ENCODE measurements around the gene PRKCB.
A peak's percentile ranks its signal among the peaks of the same experiment; 100 is the strongest.

The PRKCB gene

DNA sequence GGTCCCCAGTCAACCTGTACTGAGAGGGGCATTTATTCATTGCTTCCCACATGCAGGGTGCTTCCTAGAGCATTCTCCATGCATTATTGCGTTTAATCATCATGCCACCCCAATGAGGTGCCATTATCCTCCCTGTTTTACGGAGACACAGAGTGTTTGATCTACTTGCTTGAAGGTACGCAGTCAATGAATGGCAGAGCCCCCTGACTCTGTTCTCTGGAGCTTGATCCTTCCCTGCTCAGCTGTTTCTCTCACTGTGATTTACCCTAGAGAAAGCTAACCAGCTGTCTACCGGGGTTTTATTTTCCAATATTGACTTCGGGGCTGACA is 117.2 kb downstream of the PRKCB start:
- DNase-seq = no peak

DNA sequence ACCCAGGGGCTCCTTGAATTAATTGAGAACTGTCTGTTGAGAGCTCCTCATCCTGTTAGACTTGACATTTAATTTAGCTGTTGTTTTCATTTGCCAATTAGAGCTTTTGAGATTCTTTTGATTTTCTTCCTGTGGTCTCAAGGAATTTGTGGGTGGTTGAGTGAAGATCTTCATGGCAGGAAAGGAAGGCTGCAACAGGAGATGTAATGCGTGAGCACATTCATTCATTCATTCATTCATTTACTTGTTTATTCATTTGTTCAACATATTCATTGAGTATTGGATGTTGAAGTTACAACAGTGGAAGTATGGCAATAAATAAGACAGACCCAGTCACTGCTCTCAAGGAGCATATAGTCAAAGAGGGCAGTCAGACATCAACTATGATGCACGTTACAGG is 117.7 kb downstream of the PRKCB start:
- in situ Hi-C loops (cut with MboI; ENCODE audit: low pct_unique_long_range_greater_than_20kb, low sequenced_read_pairs) = no loop called here

More for the DNA sequence above, 117.2 kb downstream of the PRKCB start:
- in situ Hi-C loops (cut with MboI; ENCODE audit: low pct_unique_long_range_greater_than_20kb, low sequenced_read_pairs) = no loop called here

DNA sequence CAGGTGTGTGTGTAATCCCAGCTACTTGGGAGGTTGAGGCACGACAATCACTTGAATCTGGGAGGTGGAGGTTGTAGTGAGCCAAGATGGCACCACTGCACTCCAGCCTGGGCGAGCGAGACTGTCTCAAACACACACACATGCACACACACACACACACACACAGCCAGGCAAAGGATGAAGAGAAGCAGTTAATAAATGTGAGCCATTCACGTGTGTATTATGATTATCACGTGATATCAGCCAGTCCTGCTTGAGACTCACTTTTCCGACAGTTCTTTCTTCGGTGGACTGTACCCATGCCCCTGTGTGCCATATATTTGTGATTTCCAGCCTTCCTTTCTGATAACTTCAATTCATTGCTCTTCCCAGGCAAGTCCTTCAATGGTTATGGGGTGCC is 119.3 kb downstream of the PRKCB start:
- in situ Hi-C loops (cut with MboI; ENCODE audit: low pct_unique_long_range_greater_than_20kb, low sequenced_read_pairs) = no loop called here
- no peak for DNase-seq

More for the DNA sequence above, 117.7 kb downstream of the PRKCB start:
- DNase-seq = no peak

DNA sequence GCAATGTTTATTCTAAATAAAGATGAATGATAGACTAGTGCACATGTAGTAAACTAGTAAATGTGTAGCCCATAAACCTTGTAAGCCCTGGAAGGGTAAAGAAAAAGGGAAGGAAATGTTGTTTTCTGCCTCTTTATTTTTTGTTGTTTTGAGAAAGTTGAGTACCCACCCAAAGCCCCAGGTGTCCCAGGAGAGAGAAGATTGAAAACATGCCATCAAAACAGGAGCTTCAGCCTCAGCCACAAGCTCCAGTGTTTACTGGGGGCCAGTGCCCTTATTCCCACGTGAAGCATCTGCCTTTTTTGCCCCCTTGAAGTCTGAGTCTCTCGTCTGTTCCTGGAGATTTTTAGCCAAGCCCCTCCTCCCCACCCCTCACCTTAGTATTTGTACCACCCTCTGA is 121.5 kb downstream of the PRKCB start:
- no peak for DNase-seq
- in situ Hi-C loops (cut with MboI; ENCODE audit: low pct_unique_long_range_greater_than_20kb, low sequenced_read_pairs) = no loop called here

DNA sequence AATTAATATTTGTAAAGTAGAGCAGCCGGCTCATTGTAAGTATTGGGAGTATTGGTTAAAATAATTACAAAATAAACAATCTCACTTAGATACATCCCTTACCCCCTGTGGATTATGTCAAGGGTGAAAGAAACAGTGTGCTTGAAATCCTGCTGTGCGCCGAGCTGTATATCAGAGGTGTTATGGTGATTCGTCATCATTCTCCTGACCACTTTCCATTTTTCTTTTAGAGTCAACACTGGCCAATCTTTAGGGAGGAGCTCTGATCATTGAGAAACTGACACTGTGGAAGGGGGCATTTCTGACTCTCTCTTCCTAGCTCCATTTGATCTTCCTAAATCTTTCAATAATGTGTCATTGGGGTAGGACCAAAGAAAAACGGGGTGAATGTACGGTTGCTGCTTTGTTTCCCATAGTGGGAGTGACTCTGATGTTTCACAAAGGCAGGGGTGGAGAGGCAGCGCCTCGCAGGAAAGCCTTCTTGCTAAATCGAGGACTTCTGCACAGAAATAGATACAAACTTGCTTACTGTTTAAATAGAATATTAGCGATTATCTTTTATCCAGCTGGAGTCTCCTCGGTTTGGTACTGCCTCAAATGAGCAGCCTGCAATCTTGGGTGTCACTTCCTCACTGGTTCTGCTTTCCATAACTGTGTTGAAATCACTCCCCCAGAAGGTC is 123.4 kb downstream of the PRKCB start:
- in situ Hi-C loops (cut with MboI; ENCODE audit: low pct_unique_long_range_greater_than_20kb, low sequenced_read_pairs) = no loop called here
- DNase-seq = peak; percentile 56

DNA sequence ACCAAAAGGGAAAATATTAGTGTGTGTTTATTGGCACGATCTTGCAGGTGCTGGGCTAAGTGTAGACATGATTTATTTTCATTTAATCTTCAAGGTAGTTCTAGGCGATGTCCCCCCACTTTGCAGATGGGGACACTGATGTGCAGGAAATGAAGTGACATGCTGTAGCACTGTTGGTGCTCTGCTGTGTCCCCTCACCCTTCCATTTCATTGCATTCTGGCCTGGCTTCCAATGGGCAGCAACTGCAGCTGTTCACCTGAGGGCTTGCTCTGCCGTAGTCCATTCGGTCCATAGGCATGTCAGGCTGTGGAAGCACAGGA is 123.9 kb downstream of the PRKCB start:
- DNase-seq = no peak
- in situ Hi-C loops (cut with MboI; ENCODE audit: low pct_unique_long_range_greater_than_20kb, low sequenced_read_pairs) = no loop called here

DNA sequence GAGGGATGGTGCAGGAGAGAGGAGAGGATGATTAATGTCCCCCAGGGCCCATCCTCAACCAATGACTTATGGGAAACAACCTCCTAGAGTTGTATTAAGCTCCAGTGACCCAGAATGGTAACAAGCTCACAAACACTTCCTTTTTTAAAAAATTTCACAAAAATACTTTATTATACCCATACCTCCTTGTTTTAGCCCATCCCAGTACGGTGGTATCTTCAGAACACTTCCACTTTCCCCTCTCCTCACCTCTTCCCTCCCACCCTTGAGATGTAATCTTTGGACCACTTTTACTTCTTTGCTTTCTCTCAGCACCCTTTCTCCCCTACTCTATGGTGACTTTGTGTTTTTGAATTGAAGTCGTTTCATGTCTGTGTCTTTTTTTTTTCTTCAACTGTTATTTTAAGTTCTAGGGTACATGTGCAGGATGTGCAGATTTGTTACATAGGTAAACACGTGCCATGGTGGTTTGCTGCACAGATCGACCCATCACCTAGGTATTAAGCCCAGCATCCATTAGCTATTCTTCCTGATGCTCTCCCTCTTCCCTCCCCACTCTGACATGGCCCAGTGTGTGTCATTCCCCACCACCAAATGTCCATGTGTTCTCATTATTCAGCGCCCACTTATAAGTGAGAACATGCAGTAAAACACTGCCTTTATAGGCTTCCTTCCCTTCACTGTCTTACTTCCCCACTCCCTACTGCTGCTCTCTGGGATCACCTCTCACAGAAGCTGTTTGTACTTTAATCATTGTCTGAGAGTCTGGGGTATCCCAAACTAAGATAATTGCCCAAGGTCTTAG is 124.5 kb downstream of the PRKCB start:
- in situ Hi-C loops (cut with MboI; ENCODE audit: low pct_unique_long_range_greater_than_20kb, low sequenced_read_pairs) = no loop called here
- DNase-seq = no peak

DNA sequence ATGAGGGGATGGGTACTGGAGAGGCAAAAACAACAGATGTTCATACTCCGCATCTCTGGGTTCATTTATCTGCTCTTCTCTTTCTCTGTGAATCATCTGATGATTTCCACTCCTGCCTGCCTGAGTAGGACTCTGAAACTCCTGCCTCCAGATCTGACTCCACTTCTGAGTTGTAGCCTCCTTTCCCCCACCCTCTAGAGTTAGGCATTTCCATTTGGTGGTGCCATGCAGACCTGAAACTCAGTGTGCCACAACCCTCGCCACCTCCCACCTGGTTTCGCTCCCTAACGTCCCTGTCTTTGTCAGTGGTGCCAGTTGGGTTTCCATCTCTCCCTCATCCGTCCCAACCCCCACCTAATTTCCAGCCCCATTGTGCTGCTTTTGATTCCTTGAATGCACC is 126.2 kb downstream of the PRKCB start:
- in situ Hi-C loops (cut with MboI; ENCODE audit: low pct_unique_long_range_greater_than_20kb, low sequenced_read_pairs) = no loop called here
- no peak for DNase-seq

DNA sequence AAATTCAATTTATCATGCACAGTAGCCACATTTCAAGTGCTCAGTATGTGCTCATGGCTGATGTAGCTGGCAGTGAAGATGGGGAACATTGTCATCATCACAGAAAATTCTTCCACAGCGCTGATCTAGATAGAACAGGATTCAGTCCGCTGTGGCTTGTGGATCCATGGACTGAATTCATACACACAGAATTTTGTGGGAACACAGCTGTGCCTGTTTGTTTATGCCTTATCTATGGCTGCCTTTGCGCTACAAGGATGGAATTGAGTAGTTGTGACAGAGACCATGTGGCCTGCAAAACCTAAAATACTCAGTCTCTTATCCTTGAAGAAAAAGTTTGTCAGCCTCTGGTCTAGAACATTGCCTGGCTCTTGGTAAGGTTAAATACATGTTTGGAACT is 128.4 kb downstream of the PRKCB start:
- in situ Hi-C loops (cut with MboI; ENCODE audit: low pct_unique_long_range_greater_than_20kb, low sequenced_read_pairs) = no loop called here
- no peak for DNase-seq

DNA sequence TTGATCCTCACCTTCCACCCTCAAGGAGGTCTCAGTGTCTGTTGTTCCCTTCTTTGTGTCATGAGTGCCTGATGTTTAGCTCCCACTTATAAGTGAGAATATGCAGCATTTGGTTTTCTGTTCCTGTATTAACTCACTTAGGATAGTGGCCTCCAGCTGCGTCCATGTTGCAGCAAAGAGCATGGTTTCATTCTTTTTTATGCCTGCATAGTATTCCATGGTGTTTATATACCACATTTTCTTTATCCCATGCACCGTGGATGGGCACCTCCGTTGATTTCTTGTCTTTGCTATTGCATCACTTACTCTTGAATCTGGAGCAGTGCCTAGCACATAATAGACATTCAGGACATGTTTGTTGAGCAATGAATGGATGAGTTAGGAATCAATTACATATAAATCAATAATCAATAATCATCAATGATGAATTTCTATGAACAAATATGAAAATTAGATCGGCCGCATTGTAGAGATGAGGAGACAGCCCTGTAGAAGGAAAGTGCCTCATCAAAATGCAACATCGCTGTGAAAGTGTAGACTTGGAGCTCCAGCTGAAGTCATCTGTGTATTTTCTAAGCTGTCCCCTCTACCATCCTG is 129.5 kb downstream of the PRKCB start:
- in situ Hi-C loops (cut with MboI; ENCODE audit: low pct_unique_long_range_greater_than_20kb, low sequenced_read_pairs) = no loop called here
- DNase-seq = no peak

DNA sequence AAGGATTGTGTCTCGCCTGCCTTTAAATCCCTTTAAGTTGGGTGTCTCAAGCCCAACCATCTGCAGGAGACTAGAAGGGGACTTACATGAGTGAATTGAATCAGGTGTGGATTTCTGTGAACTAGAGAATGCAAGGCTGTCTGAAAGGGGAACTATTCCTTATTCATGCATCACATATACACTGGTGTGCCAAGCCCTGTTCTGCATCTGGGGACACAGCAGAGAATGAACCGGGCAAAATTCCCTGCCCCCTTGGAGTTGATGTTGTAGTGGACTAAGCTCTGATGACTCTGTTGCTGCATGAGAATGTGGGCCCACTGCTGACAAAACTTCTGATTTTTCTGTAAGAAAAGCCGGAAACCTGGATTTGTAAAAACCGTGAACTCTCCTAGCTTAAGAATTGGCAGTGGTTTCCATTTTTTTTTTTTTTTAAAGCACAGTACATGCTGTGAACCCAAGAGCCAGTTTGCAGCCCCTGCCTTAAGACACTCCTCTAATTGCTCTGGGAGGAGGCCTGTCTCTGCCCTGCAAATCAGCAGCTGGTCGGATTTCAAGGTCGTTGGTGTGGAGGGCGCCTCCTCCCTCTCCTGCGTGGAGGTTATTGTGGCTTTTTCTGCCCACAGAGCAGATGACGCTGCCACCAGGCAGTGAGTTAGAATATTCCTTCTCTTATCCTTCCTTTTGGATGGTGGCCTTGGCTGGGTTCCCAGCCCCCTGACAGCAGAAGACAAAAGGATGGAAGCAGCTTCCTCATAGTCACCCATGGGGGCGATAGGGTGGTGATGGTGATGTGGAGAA is 131.0 kb downstream of the PRKCB start:
- in situ Hi-C loops (cut with MboI; ENCODE audit: low pct_unique_long_range_greater_than_20kb, low sequenced_read_pairs) = no loop called here
- DNase-seq = peak; percentile 84

DNA sequence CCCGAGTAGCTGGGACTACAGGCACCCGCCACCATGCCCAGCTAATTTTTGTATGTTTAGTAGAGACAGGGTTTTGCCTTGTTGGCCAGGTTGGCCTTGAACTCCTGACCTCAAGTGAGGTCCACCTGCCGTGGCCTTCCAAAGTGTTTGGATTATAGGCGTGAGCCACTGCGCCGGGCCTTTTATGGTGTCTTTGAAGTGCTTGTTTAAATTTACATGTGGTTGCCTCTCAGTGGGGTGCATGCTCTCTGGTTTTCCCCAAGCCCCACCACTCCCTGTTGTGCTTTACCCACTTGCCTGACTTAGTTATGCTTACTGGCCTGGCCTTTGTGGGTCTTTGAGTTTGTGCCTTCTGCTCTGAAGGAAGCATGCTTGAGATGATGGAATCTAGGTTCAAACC is 132.0 kb downstream of the PRKCB start:
- DNase-seq = no peak
- in situ Hi-C loops (cut with MboI; ENCODE audit: low pct_unique_long_range_greater_than_20kb, low sequenced_read_pairs) = no loop called here

DNA sequence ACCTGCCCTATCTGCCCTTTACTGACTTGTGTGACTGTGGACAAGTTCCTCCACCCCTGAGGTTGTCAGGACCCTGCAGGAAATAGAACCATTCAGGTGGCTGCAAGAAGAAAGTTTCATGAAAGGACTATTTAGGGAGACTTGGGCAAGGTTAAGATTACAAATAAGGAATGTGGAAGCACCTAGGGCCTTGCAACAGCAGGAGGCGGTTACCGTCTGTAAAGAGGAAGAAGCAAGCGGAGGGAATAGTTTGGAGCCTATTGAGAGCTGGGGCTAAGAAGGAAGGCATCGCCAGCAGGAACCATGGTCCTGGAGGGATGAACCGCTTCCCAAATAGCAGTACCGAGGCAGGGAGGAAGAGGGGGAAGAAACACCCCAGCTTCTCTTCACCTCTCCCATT is 132.4 kb downstream of the PRKCB start:
- DNase-seq = peak; percentile 25
- in situ Hi-C loops (cut with MboI; ENCODE audit: low pct_unique_long_range_greater_than_20kb, low sequenced_read_pairs) = no loop called here

DNA sequence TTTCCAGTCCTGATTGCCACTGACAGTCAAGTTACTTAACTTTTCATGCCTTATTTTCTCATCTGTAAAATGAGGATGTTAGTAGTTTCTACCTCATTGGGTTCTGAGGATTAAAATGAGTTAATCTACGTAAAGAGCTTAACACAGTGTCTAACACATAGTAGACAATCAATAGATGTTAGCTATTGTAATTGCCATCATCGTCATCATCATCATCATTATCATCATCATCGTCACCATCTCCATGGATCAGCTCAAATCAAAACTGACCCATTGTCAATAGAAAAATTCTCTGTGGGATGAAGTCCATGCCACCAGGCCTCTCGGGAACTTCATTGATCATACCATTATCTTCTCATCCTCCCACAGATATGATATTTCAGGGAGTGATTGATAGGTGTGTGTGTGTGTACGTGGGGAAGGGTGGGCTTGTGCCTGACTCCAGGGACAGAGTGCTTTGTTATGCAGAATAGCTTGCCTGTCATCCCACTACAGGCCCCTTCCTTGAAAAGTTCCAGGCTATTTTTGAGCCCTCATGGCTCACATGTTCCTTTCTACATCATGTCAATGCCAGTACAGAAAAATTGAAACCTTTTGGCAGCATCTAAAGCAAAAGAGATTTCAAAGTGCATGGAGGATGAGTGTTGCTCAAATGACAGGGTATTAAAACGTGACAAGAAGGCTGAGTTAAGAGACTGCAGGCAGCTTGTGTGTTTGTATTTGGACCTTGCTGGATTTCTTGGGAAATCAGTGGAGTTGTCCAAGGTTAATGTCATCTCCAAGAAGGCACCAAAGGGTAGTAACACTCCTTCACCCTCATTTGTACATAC is 133.9 kb downstream of the PRKCB start:
- in situ Hi-C loops (cut with MboI; ENCODE audit: low pct_unique_long_range_greater_than_20kb, low sequenced_read_pairs) = no loop called here
- no peak for DNase-seq

DNA sequence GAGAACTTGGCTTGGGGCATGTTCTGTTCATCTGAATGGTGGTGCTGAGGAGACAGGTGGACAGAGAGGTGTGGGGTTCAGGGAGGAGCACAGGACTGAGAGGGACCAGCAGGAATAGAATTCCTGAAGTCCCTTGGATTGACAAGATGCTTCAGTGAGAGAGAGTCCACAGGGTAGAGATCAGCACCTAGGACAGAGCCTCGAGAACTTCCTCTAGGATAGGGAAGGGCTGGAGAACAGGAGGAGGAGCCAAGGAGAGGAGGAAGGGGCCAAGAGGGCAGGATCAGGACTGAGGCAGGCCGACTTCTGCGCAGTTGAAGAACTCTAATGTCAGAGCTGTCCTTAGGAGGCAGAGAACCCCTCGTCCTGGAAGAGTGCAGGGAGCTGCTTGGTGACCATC is 138.4 kb downstream of the PRKCB start:
- no peak for DNase-seq
- in situ Hi-C loops (cut with MboI; ENCODE audit: low pct_unique_long_range_greater_than_20kb, low sequenced_read_pairs) = no loop called here

DNA sequence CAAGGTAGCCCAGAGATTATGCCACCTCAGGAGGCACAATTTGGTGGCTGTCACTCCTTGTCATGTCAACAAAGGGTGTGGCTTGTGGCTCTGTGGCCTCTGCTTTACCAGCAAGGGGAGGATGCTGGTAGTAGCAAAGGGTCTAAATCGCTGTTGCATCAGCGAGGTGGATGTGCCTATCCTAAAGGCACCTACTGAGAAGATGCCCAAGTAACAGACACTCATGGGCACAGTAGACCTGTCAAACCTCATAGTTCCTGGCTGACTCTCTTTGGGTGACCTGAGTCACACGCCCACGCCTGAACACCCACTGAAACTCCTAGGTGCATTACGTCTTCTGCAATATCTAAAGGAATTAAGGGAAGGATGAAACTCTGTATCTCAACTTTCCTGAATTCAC is 139.5 kb downstream of the PRKCB start:
- no peak for DNase-seq
- in situ Hi-C loops (cut with MboI; ENCODE audit: low pct_unique_long_range_greater_than_20kb, low sequenced_read_pairs) = no loop called here

DNA sequence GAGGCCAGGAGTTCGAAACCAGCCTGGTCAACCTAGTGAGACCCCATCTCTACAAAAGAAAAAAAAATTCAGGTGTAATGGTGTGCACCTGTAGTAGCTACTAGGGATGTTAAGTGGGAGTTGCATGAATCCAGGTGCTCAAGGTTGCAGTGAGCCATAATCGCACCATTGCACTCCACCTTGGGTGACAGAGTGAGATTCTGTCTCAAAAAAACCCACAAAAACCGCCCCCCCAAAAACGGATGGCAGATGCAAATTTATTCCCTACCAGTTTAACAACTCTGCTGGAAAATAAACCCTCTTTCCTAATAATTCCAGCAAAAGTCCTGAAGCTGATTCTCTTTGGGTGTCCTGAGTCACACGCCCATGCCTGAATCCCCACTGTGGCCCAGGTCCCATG is 140.3 kb downstream of the PRKCB start:
- DNase-seq = no peak
- in situ Hi-C loops (cut with MboI; ENCODE audit: low pct_unique_long_range_greater_than_20kb, low sequenced_read_pairs) = no loop called here

DNA sequence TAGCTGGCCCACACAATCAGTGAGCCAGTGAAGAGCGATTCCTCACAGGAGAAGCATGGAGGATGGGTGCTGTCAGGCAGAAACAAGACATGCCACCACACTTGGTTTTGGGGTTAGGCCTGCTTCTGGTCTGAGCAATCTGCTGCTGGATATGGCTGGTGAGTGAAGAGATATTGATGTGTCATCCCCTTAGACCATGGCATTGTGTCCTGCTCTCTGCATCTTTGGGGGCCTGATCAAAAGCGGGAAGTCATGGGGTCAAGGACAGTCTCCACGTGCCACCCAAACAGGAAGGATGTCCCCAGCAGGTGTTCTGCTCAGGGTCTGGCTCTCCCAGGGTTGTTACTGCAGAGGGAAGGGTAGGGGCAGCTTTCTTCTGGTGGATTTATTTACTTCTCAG is 140.7 kb downstream of the PRKCB start:
- in situ Hi-C loops (cut with MboI; ENCODE audit: low pct_unique_long_range_greater_than_20kb, low sequenced_read_pairs) = no loop called here
- peak; percentile 47 for DNase-seq

DNA sequence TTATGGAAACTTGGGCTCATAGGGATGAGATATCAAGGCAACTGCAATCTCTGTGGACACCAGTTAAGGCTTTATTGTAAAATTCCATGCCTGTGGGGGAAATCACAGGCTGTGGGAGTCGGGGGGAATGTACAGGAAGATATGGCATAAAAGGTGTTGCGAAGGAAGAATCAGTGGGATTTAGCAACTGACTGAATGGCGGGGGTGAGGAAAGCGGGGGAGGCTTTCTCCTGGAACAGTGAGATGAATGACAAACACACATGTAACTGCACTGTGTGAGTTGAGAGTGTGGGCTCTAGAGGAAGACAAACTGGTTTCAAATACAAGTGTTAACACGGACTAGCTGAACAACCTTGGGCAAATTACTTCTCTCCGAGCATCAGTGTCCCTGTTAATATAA is 143.7 kb downstream of the PRKCB start:
- in situ Hi-C loops (cut with MboI; ENCODE audit: low pct_unique_long_range_greater_than_20kb, low sequenced_read_pairs) = no loop called here
- DNase-seq = no peak
